K562 (cell line): ENCODE data around the gene CAGE1. TPM values are rescaled to one million over a fixed set of nuclear protein-coding genes. Genes with fewer than 3 reads are reported as not detected.

Experiments
- CBX2 ChIP-seq: fragments of 200-600 bp; sonication (generic); IDR thresholded peaks from one replicate; pipeline ENCODE4 v1.6.1; 2012; ENCODE audit warnings: mild to moderate bottlenecking, low read length, inconsistent platforms; ENCODE audit not compliant: insufficient read depth, poor library complexity, severe bottlenecking
- CBX3 ChIP-seq, 2 experiments: IDR thresholded peaks; 1 replicate in 1 of 2; 2 replicates in 1 of 2; pipeline ENCODE4 v1.6.1; 2012; ENCODE audit warnings: inconsistent platforms in 2 of 2, low read length in 2 of 2, borderline replicate concordance in 1 of 2, control low read depth in 1 of 2
- CC2D1A ChIP-seq: fragments of 450-650 bp; IDR thresholded peaks from 2 replicates; pipeline ENCODE4 v1.6.1; 2017; ENCODE audit warnings: mild to moderate bottlenecking
- ETV1 ChIP-seq: fragments of 450-650 bp; conservative IDR thresholded peaks from 2 replicates; pipeline ENCODE4 v1.6.1; 2016; ENCODE audit warnings: missing genetic modification characterization, control low read depth, low read depth, missing compliant biosample characterization
- HDAC2 ChIP-seq: fragments of 450-650 bp; IDR thresholded peaks from 2 replicates; pipeline ENCODE4 v1.6.1; 2016; ENCODE audit warnings: mild to moderate bottlenecking
- HNRNPLL ChIP-seq: fragments of 200-400 bp; formaldehyde crosslinking; IDR thresholded peaks from 2 replicates; pipeline ENCODE4 v1.6.1; 2017; ENCODE audit warnings: low read length, low read depth, mild to moderate bottlenecking; ENCODE audit not compliant: poor library complexity, severe bottlenecking
- KDM2B ChIP-seq: fragments of 250-450 bp; sonication (Bioruptor Pico); IDR thresholded peaks from 2 replicates; pipeline ENCODE4 v1.8.0; 2021; ENCODE audit warnings: mild to moderate bottlenecking, moderate library complexity
- KLF16 ChIP-seq: IDR thresholded peaks from 2 replicates; pipeline ENCODE4 v1.6.1; 2016; ENCODE audit warnings: antibody characterized with exemption
- MBD2 ChIP-seq: sonication (generic); IDR thresholded peaks from 2 replicates; pipeline ENCODE4 v1.6.1; 2016; ENCODE audit warnings: low read depth, borderline replicate concordance
- MCM2 ChIP-seq: fragments of 450-650 bp; IDR thresholded peaks from 2 replicates; pipeline ENCODE4 v1.6.1; 2017; ENCODE audit warnings: low read depth, mild to moderate bottlenecking
- MEF2D ChIP-seq: conservative IDR thresholded peaks from 2 replicates; pipeline ENCODE4 v1.6.1; 2016; ENCODE audit warnings: low read depth, missing genetic modification characterization, missing compliant biosample characterization
- NEUROD1 ChIP-seq: fragments of 150-350 bp; IDR thresholded peaks from 2 replicates; pipeline ENCODE4 v1.6.1; 2014; ENCODE audit warnings: borderline replicate concordance, low read length, low read depth; ENCODE audit not compliant: partially characterized antibody
- POLR2G ChIP-seq: fragments of 200-400 bp; formaldehyde crosslinking; IDR thresholded peaks from 2 replicates; pipeline ENCODE4 v1.6.1; 2017; ENCODE audit warnings: low read depth, mild to moderate bottlenecking, antibody characterized with exemption, low read length, moderate library complexity
- POLR2H ChIP-seq: IDR thresholded peaks from 2 replicates; pipeline ENCODE4 v1.6.1; 2016; ENCODE audit warnings: missing genetic modification characterization, low read depth, mild to moderate bottlenecking, control low read depth, missing compliant biosample characterization, moderate library complexity
- SAP30 ChIP-seq: fragments of 200-600 bp; sonication (generic); IDR thresholded peaks from 2 replicates; pipeline ENCODE4 v1.6.1; 2012; ENCODE audit warnings: borderline replicate concordance, low read depth, mild to moderate bottlenecking, moderate library complexity, low read length, control low read depth, inconsistent platforms; ENCODE audit not compliant: insufficient read depth, poor library complexity, severe bottlenecking
- SLC30A9 ChIP-seq: fragments of 250-450 bp; sonication (Bioruptor Pico); IDR thresholded peaks from 2 replicates; pipeline ENCODE4 v1.8.0; 2022; ENCODE audit warnings: mild to moderate bottlenecking, moderate library complexity
- SMARCB1 ChIP-seq: IDR thresholded peaks from 2 replicates; pipeline ENCODE4 v1.6.1; 2011; ENCODE audit warnings: improper control_type of control experiment, low read depth; ENCODE audit not compliant: insufficient read length
- ZSCAN29 ChIP-seq: fragments of 450-650 bp; IDR thresholded peaks from 2 replicates; pipeline ENCODE4 v1.6.1; 2017
- polyA plus RNA-seq, 8 experiments: library from polyadenylated mRNA; depleted of rRNA in 4 of 8; stranded (reverse) in 5 of 8; unstranded in 3 of 8; fragments of >200 nt; fragmentation: Nextera tagmentation in 2 of 8; fragmentation: Illumina TruSeq in 1 of 8; extraction: Ambion mirVana in 2 of 8; extraction: Trizol in 1 of 8; gene quantifications; 2 replicates each; pipeline versions ENCODE4 v1.2.1 to v1.2.3, GENCODE V29; 2011 to 2014; ENCODE audit warnings: inconsistent platforms in 1 of 8, missing spikeins in 1 of 8
- total RNA-seq, 7 experiments: library from RNA; depleted of rRNA in 6 of 7; stranded (reverse); fragments of >200 nt in 6 of 7; fragmentation: Illumina TruSeq in 2 of 7; extraction: Trizol in 2 of 7; gene quantifications; 2 replicates each; pipeline versions ENCODE4 v1.2.1 to v1.2.3, GENCODE V29; 2011 to 2021; ENCODE audit warnings: low replicate concordance in 1 of 7
- TF ChIP-seq, protein P1 (sequence below), 2 experiments: fragments of 450-650 bp; conservative IDR thresholded peaks; 2 replicates each; pipeline ENCODE4 v1.6.1; 2017; ENCODE audit warnings: mild to moderate bottlenecking in 2 of 2, moderate library complexity in 2 of 2
- TF ChIP-seq, protein P2 (sequence below): fragments of 450-650 bp; IDR thresholded peaks from 2 replicates; pipeline ENCODE4 v1.6.1; 2018; ENCODE audit not compliant: partially characterized antibody
- TF ChIP-seq, protein P3 (sequence below), 2 experiments: fragments of 450-650 bp; IDR thresholded peaks; 2 replicates each; pipeline ENCODE4 v1.6.1; 2016

Gene CAGE1
- total and polyA plus RNA-seq, 9 of the 15 experiments (the other 6 are each of a cell fraction or from before 2014, with no cell fraction given): 0.13 to 0.33 (median 0.18) TPM; not detected in 4

DNA sequence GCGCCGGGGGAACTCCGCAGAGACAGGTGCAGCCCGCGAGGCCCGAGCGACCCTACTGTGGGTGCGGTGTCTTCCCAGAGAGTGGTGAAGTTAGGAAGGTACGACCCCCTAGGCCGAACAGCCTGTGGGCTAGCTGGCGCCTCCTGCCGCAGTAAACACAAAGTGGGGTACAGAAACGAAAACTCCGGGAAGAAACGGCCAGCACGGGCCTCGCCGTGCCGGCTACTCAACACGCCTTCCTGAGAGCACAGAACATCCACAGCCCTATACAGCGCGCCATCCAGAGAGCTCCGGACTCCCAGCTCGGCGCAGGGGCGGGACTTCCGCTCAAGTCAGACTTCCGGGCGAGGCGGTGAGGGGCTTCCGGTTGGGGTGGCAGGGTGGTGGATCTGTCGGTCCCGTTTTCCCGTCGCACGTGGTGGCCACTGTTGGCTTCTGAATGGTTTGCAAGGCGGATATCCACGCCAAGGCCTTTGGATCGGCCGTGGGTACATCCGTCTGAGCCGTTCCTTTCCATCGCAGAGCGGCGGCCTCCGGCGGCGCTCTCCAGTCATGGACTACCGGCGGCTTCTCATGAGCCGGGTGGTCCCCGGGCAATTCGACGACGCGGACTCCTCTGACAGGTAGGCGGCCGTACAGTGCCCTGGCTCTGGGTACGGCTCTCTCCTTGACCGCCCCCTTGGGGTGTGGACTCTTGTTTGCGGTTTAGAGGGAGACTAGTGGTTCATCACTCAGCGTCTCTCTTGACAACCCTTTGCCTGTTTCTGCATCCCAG lies at the start of gene CAGE1, which contains the start of gene RIOK1 (continued):
- TF ChIP-seq, protein P1, sequence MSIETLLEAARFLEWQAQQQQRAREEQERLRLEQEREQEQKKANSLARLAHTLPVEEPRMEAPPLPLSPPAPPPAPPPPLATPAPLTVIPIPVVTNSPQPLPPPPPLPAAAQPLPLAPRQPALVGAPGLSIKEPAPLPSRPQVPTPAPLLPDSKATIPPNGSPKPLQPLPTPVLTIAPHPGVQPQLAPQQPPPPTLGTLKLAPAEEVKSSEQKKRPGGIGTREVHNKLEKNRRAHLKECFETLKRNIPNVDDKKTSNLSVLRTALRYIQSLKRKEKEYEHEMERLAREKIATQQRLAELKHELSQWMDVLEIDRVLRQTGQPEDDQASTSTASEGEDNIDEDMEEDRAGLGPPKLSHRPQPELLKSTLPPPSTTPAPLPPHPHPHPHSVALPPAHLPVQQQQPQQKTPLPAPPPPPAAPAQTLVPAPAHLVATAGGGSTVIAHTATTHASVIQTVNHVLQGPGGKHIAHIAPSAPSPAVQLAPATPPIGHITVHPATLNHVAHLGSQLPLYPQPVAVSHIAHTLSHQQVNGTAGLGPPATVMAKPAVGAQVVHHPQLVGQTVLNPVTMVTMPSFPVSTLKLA (conservative IDR thresholded peaks at IDR 0.05): peak; percentile 98 to 99
- peak; percentile 89 for TF ChIP-seq HDAC2
- no peak for TF ChIP-seq KLF16
- peak; percentile 95 for TF ChIP-seq SAP30
- TF ChIP-seq HNRNPLL: peak; percentile 77
- TF ChIP-seq SLC30A9 (CRISPR knock-in tag): no peak
- 0 out of 3 replicates have a peak, but pooled peaks of 1 of the 2 experiments have one; percentile 54 for TF ChIP-seq CBX3 (IDR thresholded peaks at IDR 0.05; ENCODE audit: borderline replicate concordance in 1 of 2, low read length in 2 of 2)
- TF ChIP-seq MCM2: no peak
- peak; percentile 91 for TF ChIP-seq POLR2H (tag)
- no peak for TF ChIP-seq CBX2
- peak; percentile 99 for TF ChIP-seq POLR2G
- TF ChIP-seq ZSCAN29: peak; percentile 74
- TF ChIP-seq ETV1 (tag): peak; percentile 83
- no peak for TF ChIP-seq SMARCB1
- peak; percentile 29; the same call in 1 of the 2 replicates for TF ChIP-seq KDM2B (CRISPR knock-in tag)
- TF ChIP-seq, protein P2, sequence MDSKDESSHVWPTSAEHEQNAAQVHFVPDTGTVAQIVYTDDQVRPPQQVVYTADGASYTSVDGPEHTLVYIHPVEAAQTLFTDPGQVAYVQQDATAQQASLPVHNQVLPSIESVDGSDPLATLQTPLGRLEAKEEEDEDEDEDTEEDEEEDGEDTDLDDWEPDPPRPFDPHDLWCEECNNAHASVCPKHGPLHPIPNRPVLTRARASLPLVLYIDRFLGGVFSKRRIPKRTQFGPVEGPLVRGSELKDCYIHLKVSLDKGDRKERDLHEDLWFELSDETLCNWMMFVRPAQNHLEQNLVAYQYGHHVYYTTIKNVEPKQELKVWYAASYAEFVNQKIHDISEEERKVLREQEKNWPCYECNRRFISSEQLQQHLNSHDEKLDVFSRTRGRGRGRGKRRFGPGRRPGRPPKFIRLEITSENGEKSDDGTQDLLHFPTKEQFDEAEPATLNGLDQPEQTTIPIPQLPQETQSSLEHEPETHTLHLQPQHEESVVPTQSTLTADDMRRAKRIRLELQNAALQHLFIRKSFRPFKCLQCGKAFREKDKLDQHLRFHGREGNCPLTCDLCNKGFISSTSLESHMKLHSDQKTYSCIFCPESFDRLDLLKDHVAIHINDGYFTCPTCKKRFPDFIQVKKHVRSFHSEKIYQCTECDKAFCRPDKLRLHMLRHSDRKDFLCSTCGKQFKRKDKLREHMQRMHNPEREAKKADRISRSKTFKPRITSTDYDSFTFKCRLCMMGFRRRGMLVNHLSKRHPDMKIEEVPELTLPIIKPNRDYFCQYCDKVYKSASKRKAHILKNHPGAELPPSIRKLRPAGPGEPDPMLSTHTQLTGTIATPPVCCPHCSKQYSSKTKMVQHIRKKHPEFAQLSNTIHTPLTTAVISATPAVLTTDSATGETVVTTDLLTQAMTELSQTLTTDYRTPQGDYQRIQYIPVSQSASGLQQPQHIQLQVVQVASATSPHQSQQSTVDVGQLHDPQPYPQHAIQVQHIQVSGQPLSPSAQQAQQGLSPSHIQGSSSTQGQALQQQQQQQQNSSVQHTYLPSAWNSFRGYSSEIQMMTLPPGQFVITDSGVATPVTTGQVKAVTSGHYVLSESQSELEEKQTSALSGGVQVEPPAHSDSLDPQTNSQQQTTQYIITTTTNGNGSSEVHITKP: peak; percentile 48
- peak; percentile 76; the same call in 1 of the 2 replicates for TF ChIP-seq MBD2
- TF ChIP-seq, protein P3, sequence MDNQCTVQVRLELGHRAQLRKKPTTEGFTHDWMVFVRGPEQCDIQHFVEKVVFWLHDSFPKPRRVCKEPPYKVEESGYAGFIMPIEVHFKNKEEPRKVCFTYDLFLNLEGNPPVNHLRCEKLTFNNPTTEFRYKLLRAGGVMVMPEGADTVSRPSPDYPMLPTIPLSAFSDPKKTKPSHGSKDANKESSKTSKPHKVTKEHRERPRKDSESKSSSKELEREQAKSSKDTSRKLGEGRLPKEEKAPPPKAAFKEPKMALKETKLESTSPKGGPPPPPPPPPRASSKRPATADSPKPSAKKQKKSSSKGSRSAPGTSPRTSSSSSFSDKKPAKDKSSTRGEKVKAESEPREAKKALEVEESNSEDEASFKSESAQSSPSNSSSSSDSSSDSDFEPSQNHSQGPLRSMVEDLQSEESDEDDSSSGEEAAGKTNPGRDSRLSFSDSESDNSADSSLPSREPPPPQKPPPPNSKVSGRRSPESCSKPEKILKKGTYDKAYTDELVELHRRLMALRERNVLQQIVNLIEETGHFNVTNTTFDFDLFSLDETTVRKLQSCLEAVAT (IDR thresholded peaks at IDR 0.05): 0 out of 4 replicates have a peak, but pooled peaks of 1 of the 2 experiments have one; percentile 70
- TF ChIP-seq MEF2D (tag): no peak
- peak; percentile 4 for TF ChIP-seq NEUROD1
- TF ChIP-seq CC2D1A: no peak
